Endometrium (tissue), 2 donors: ENCODE results near the gene CROCC2.

Experiments
- FAIRE-seq: peaks from 2 replicates; lab custom pipeline; 2012; peaks lifted over from hg19 to GRCh38; lab: Jason Lieb, UNC
- donor health status: control.
- donor health status: control.

Gene CROCC2

DNA sequence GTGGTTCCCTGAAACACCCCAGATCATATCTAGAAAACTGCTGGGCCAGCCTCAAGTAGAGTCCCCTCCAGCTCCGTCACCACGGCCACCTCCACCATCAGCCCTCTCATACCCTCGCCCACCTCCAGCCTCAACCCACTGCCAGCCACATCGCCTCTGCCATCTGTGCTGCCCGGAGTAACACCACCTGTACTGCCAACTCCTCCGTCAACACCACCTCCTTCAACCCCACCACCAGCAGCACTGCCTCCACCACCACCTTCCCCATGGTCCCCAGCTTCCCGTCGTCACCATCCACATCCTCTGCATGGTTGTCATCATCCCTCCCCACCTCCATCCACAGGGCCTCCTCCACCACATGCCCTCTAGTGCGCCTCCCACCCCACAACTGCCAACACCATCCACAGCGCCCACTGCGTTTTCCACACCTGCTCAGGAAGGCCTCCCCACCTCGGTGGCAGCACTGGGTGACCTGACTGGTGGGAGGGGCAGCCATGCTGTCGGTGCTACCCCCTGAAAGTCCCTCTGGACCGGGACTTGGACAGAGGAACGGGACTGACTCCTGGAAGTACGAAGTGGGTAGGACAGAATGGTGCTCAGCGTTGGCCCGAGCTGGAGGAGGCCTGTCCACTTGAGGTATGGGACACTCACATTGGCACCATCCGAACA is 93.9 kb downstream of the CROCC2 start:
- FAIRE-seq = no peak

DNA sequence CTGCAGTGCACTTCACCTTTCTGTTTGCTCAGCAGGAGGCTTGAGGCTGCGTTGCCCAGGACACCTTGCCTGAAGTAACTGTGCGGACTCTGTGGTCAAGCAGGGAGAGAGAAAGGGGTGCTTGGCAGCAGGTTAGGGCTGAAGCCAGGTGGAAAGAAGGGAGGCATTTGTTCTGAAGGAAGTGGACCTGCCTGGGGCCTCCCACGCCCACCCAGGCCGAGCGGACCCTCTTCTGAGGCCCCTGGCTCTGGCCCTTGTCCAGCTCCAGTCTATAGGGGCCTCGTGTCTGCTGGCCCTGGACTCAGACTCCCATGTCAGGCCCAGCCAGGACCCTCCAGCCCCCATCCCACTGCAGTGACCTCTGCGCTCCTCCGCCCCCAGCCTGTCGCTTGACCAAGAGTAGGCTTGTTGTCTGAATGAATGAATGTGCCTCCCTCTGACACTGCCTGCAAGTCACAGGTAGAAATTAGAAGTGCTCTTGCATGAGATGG is 94.7 kb downstream of the CROCC2 start:
- FAIRE-seq = no peak

DNA sequence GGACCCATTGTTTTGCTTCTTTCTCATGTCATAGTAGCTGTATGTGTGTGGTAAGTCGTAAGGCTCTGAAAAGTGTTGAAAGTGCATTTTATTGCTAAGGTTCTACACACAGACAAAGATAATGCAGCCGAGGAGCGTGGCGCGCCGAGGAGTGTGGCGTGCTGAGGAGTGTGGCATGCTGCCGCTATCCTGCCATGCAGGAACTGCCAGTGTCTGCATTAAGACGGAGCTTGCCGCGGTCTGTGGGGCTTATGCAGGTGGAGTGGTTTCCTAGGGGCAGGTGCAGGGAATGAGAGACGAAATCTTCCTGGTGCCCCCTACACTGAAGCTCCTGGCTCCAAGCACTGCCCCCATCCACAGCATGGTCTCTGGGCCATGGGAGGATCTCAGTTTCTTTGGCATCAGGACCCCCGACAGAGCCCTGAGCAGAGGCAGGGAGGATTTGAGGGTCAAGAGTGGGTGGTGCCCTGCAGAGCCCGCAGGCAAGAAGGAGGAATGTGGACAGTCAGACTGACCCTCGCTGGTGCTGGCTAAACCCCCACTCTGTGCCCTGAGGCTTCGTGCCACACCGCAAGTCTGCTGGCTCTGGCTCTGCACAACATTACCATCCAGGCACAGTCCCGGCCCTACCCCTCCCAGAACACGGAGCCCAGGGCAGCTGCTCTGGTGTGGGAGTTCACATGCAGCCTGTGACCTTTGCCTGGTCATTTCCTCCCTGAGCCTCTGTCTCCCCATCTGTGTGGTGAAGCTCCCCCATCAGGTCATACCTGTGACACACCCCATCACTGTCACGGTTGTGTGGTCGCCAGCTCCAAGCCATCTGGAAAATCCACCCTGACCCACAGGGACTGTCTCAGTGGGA is 95.5 kb downstream of the CROCC2 start:
- no peak for FAIRE-seq

DNA sequence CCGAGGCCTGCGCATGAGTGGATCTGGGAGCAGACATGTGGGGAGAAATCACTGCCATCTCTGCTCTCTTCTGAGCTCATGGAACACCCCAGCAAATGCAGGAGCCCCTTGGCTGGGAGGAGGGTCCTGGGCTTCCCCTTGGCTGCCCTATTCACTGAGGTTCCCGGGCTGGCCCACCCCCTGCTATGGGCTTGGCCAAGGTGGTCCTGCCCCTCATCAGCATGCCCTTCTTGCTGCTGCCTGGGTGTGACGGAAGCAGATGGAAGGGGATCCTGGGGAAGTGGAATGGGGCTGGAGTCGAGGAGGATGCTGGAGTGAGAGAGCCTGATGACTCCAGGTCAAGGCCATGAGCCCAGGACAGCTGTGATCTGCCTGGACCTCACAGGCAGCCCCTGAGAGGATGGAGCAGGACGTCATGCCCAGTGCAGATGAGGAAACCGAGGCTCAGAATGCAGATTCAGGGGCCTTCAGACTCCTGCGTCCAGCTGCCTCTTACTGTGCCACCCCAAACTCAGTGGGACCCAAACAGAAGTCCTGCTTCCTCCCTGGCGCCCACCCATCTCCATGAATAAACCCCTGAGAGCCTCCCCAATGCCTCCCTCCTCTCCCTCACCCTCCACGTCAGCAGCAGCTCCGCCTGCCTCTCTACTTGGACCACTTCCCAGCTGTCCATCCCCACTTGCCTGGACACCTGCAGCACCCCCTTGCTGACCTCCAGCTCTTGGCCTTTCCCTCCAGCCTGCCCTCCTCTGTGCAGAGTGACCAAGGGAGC is 96.3 kb downstream of the CROCC2 start:
- no peak for FAIRE-seq

DNA sequence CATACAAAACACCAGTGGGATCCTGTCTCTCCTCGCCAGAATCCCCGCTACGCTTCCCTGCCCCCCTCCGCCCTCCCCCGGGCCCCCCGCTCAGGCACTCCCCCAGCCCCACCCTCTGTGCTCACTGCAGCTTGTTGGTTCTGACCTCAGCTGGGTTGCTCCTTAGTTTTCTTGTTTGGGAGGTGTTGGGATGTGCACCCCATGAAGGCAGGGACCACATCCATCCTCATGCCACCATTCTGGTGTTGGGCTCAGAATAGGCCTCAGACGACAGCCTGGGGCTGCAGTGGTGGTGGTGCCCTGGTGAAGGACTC is 96.9 kb downstream of the CROCC2 start:
- FAIRE-seq = no peak

DNA sequence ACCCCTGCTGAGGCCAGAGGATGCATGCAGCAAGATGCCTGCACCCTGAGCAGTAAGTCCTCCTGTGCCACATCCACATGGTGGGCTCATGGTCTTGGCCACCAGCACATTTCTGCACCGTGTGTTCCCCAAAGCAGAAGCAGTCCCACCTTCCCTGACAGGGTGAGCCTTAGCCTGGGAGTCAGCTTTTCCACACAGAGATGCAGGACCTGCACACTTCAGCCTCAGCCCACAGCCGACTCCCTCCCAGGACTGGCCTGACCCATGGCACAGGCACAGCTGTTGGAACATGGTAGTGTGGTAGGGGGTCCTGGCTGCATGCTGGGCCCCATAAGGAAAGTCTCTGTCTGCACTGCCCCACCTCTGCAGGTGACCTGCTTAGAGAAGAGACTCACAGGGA is 97.2 kb downstream of the CROCC2 start:
- FAIRE-seq = no peak

DNA sequence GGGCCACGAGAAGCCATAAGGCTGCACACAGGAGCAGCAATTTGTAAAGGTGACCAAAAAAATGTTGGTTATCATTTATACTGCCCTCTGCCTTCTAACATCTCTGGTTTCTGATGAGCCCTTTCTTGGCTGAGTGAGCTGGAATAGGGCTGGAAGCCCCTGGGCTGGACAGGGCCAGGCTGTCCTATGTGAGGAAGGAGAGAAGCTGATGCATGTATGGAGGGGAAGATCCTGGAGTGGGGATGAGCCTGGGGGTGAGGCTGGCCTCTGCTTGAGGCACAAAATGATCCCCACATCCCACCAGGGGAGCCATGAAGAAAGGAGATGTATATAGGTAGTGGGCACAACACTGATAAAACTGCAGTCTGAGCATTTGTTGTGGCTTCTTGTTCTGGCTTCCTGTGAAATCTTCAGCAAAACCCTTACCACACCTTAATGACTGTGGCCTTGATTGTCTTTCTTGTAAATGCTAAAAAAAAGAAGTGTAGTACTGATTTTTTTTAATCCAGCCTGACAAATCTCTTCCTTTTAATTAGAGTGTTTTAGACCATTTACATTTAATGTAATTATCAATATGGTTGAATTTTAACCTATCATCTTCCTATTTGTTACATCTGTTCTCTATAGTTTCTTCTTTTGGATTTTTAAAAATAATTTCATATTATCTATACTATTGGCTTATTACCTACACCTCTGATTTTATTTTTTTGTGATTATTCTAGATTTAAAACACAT is 97.9 kb downstream of the CROCC2 start:
- FAIRE-seq = no peak

DNA sequence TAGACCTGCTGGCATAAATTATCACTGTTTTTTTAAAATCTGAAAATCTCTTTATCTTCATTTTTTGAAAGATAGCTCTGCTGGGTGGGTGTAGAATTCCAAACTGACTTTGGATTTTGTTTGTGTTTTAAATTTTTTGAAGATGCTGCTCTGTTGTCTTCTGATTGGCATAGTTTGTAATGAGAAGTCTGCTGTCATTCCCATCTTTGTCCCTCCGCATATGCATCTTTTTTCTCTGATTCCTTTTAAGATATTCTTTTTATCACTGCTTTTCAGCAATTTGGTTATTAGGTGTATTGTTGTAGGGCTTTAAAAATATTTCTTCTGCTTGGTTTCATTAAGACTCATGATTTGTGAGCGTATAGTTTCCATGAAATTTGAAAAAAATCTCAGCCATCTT is 99.4 kb downstream of the CROCC2 start:
- no peak for FAIRE-seq

DNA sequence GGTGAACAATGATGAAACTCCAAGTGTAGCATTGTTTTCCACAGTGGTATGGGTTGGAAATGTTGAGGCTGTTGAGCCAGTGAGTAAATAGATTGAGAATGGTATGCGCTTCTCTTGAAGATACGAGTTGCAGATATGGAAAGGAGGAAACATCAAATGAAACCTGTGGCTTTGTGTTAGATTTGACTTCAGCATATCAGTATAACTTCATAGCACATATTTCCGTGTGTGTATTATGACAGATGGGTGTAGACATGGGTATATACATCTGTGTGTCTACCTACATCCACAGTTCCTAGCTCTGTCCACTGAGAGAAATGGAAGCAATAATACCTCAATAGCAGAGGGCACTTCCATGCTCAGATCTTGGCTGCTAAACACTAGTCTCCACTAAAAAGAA is 100.3 kb downstream of the CROCC2 start:
- FAIRE-seq = no peak

DNA sequence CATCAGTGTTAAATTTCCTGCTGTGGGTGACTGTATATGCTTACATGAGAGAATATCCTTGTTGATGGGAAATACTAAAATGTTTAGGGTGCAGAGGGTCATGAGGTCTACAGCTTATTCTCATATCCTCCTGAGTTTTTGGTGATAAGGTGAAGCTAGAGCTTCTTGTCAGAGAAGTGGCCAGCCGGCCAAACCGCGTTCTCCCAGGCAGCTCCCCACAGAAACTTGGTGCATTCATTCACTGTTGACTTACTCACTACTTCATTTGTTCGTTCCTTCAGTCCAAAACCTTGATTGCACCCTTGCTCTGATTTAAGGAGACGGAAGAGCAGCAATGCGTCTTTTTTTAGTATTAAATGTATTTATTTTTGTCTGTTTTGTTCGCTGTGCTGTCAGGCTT is 101.0 kb downstream of the CROCC2 start:
- FAIRE-seq = no peak

DNA sequence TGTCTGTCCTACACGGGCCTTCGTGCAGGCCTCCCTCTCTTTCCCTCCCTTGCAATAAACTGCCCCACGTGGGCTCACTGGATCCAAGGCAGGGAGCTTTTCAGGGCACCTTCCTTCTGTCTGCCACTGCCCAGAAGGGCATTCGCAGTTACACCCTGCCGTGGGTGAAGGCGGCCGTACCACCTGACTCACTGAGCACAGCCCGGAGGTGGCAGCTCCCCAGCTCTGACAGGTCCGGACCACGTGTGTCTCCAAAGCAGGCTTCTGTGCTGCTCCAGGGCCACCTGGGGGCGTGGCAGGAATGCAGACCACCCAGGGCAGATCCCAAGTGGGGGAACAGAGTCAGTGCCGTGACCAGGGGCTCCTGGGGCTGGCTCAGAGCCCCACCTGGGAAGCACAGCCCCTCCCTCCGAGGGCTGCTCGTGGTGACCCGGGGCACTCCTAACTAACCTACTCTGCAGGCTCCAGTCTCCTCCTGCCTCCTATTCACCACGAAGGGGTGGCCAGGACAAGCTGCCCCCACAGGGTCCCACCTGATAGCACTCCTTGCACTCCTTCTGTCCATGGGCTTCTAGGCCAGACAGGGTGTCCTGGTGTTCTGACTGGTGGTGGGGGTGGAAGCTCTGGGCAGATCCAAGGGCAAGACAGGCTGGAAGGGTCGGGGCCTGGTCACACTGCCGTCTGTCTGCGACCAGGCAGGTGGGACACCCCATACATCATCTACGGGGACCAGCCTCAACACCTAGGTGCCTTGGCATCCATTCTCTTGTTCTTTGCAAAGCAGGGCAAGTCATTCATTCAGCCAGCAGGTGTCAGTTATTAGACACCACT is 102.0 kb downstream of the CROCC2 start:
- no peak for FAIRE-seq

DNA sequence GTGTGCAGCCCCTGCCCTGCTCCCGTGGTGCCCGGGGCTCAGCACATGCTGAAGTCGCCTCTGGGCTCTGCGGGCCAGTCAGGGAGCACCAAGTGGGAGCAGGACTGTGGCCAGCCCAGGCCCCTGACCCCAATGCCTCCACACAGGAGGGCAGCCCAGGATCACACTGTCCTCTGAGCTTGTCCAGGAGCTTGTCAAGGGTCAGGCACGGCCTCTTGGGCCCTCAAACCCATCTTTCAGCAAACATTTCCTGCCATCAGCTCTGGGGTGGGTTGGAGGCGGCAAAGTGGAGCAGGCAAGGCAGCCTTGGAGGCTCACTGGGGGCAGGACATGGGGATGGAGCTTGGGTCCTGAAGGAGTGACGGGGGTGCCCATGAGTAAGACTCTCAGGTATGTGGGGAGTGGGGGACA is 102.6 kb downstream of the CROCC2 start:
- no peak for FAIRE-seq

DNA sequence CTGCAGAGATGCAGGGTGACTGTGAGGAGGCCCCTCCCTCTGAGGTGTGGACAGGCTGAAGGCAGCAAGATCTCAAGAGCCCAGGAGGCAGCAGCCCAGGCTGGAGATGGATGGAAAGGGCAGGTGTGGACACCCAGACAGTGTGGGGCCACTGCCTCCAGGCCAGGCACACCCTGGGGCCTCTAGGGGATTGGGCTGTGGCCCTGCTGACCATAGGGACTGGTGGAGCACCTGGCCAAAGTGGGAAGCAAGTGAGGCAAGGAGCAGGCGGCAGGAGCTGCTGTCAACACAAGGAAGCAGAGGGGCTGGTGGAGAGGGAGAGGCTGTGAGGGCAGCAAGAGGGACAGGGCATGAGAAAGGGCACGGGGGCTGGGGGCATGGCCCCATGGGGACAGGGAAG is 103.1 kb downstream of the CROCC2 start:
- FAIRE-seq = no peak

DNA sequence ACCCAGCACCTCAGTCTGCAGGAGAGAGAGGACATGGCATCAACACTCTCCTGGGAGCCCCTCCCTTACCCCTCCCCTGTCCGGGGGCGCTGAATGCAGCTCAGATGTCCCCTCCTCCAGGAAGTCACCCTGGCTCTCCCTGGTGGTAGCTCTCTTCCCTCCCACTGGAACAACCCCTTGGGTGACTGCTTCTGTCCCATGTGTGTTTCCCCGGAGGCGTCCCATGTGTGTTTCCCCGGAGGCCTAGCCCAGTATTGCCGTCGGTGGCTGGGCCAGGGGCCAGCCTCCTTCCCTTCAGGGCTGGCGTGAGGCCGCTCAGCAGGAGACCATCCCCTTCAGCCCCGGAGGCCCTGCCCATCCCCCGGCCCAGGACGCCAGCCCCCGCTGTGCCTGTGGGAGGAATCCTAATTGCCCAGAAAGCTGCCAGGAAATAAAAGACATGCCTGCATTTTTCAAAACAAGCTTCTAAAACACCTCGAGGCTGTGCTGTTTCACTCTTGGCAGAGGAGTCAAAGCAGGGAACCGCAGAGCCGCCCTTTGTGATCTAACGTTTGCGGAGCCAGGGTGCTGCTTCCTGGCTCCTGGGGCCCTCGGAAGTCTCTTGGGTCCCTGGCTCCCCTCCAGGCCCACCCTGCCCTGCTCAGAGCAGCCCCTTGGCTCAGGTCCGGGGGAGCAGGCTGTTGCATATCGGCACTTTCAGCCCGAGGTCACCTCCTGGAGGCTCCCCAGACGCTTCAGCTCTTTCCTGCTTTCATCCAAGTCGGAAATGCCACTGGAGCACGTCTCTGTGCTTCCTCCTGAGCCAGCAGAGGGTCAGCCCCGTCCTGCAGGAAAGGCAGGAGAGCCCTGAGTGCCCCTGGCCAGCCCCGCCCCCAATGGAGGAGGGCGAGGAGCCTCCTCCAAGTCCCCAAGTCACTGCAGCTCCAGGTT is 103.7 kb downstream of the CROCC2 start:
- FAIRE-seq = peak; percentile 51

DNA sequence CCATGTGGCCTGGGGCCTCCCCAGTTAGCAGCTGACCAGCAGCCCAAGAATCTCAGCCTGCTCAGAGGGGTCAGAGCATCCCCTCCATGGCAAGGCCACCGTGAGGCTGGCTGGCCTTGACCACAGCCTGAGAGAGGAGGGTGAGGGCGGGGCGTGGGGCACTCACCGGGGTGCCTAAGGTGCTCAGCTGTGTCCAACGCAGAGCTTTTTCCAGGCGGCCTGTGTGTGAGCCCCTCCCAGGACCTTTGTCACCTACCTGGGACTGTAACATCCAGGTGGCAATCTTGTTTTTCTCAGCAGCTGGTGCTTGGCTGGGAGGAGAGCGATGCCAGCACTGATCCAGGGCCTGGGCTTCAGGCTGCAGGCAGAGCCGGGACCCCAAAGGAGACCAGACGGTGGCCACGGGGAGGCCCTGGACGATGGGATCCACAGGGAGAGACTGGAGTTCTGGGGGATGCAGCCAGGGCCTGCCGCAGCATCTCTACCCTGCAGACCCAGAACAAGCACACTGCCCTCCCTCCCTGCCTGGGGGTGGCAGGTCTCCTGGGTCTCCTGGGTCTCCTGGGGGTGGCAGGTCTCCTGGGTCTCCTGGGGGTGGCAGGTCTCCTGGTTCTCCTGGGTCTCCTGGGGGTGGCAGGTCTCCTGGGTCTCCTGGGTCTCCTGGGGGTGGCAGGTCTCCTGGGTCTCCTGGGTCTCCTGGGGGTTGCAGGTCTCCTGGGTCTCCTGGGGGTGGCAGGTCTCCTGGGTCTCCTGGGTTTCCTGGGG is 104.6 kb downstream of the CROCC2 start:
- FAIRE-seq = no peak

DNA sequence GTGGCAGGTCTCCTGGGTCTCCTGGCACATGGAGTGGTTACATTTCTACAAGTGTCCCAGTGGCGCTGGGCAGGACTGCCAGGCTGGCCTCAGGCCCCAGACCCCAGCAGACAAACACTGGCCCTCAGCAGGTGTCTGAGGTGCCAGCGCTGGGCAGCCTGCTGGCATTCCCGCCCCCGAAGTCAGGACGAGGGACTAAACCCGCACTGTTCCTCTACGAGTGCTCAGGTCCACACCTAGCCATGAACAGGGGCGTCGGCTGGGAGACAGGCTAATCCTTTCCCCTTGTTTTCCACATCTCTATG is 105.1 kb downstream of the CROCC2 start:
- no peak for FAIRE-seq

DNA sequence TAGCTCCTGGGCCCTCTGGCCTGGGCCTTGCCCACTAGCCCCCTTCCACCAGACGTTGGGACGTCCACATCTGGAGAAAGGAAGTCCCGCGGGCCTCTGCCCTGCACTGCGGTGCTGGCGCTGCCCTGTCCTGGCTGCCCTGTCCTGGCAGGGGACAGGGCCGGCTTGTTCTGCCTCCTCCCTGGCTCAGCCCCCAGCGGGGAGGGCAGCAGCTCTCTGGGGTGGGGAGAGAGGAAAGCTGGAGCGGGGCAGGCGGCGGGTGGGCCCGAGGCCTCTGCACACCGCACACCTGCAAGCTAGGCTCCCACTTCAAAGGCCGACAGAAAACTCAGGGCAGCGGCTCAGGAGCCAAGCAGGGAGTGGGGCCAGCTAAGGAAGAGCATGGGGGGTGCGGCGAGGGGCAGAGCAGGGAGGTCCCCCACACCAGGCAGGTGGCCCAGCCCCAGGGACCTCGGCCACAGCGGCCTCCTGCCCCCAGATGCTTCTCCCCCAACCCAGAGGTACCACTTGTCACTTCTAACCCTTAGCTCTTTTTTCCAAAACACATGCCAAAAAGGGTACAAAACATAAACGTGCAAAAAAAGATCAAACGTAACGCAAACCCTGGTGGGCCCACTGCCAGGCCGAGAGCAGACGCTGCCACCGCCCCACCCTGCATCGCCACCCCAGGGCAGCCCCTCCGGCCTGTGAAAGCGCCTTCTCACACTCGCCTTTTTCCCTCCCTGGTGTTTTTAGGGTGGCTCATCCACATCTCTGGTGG is 105.8 kb downstream of the CROCC2 start:
- FAIRE-seq = no peak

DNA sequence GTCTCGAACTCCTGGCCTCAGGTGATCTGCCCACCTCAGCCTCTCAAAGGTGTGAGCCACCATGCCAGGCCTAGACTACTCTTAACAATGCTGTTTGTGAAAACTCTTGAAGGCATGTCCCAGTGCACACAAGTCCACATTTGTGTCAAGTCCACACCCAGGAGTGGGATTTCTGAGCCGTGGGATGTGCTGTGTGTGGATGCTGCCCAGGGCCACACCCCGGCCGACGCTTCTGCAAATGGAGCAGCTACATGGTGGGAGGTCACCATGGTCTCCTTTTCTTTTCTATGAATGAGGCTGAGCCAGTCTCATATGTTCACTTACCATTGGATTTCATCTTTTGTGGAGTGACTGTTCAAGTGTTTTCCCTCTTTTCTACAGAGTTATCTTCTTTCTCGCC is 108.1 kb downstream of the CROCC2 start:
- no peak for FAIRE-seq

DNA sequence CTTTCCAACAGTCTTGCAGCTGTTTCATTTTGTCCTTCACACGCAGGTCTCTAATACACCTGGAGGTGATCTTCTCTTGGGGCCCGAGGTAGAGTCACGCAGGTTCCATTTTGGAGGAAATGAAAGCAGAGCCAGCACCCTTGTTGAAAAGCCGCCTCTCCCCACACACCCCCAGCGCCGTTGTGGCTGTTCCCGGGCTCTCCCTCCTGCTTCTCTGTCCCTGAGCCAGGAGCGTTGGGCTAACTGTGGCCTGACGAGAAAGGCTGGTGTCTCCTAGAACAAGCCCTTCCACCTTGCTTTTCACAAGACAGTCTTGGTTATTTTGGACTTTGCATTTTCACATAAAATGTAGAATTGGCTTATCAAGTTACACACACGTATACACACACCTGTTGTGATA is 108.6 kb downstream of the CROCC2 start:
- FAIRE-seq = no peak
